GM21423 (cell line): ENCODE measurements around the gene LPP.

Experiments
- ATAC-seq: cut with Tn5 transposase; IDR thresholded peaks from one replicate; pipeline ENCODE4 v1.9.1; 2021; ENCODE audit warnings: mild to moderate bottlenecking, moderate library complexity; ENCODE audit not compliant: unreplicated experiment

LPP gene

GRCh38 chr3:188135271-188135670 lies 18.7 kb upstream of the LPP start:
- ATAC-seq, result no peak

GRCh38 chr3:188137051-188137450 lies 16.9 kb upstream of the LPP start:
- ATAC-seq, result no peak

- no peak for ATAC-seq
These were observed 14.5 kb upstream of the LPP start for GRCh38 chr3:188139466-188139865.

- ATAC-seq, result no peak
These were observed 7.7 kb upstream of the LPP start for GRCh38 chr3:188146219-188146618.

GRCh38 chr3:188147782-188148181 lies 6.2 kb upstream of the LPP start:
- ATAC-seq, result no peak

GRCh38 chr3:188148318-188148717 lies 5.6 kb upstream of the LPP start:
- ATAC-seq, result no peak

- ATAC-seq, result no peak
These were observed 4.4 kb upstream of the LPP start for GRCh38 chr3:188149587-188149986.

GRCh38 chr3:188150982-188151381 lies 3.0 kb upstream of the LPP start:
- no peak for ATAC-seq

GRCh38 chr3:188151438-188151837 lies 2.5 kb upstream of the LPP start:
- no peak for ATAC-seq

- no peak for ATAC-seq
These were observed 1.1 kb upstream of the LPP start for GRCh38 chr3:188152660-188153436.

GRCh38 chr3:188153437-188154013 lies 432 bp upstream of the LPP start:
- peak; percentile 23 for ATAC-seq

- ATAC-seq, result no peak
These were observed 1.0 kb downstream of the LPP start for GRCh38 chr3:188154809-188155574.

- no peak for ATAC-seq
These were observed 2.1 kb downstream of the LPP start for GRCh38 chr3:188156056-188156455.

- no peak for ATAC-seq
These were observed 3.5 kb downstream of the LPP start for GRCh38 chr3:188157407-188157806.

GRCh38 chr3:188157971-188158370 lies 4.0 kb downstream of the LPP start:
- no peak for ATAC-seq

- ATAC-seq, result no peak
These were observed 4.9 kb downstream of the LPP start for GRCh38 chr3:188158731-188159310.

GRCh38 chr3:188160751-188161150 lies 6.8 kb downstream of the LPP start:
- no peak for ATAC-seq

GRCh38 chr3:188164248-188164687 lies 10.3 kb downstream of the LPP start:
- no peak for ATAC-seq

GRCh38 chr3:188165596-188165995 lies 11.6 kb downstream of the LPP start:
- ATAC-seq, result no peak

- ATAC-seq, result no peak
These were observed 12.5 kb downstream of the LPP start for GRCh38 chr3:188166441-188166840.

GRCh38 chr3:188168186-188168585 lies 14.2 kb downstream of the LPP start:
- ATAC-seq, result no peak

- no peak for ATAC-seq
These were observed 14.7 kb downstream of the LPP start for GRCh38 chr3:188168648-188169047.
